Globus pallidus (tissue), 1 donor: ENCODE data around the gene MRPL52.
A peak's percentile ranks its signal among the peaks of the same experiment; 100 is the strongest.
"Not testable (repeated sequence)": the region's sequence is repeated elsewhere in the genome, so short reads cannot be mapped to it uniquely, and the experiment has no call there.

Experiments used
- DNase-seq: peaks from one replicate; pipeline ENCODE4 v3.0.0-alpha.2; 2015; ENCODE audit warnings: low spot score

Gene MRPL52

DNA sequence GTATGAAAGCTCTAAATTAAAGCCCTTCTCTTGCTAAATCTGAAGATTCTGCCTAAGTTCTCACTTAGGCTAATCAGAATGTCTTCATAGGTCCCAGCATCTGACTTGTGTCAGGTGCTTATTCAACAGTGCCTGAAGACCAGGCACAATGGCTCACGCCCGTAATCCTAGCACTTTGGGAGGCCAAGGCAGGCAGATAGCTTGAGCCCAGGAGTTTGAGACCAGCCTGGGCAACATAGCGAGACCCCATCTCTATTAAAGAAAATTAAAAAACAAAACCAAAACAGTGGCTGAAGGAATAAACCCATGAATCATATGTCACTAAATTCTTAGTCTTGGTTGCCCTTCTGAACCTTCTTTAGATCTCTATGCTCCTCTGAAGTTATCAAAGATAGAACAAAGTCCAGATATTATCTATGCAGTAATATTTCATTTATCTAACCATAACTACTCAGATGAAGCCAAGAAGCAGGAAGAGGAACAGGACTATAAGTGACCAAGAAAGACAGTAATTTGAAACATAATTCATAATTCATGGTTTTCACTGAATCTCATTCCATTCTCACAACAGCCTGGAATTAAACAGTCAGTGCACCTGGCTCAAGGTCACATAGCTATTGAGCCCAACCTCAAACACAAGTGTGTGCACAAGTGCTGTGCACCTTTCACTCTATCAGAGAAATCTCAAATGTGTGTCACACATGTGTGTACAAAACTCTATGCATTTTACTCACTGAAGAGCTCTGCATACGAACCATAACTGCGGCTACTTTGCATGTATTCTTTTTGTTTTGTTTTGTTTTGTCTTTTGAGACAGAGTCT, 21.1 kb upstream of the MRPL52 start:
- no peak for DNase-seq

DNA sequence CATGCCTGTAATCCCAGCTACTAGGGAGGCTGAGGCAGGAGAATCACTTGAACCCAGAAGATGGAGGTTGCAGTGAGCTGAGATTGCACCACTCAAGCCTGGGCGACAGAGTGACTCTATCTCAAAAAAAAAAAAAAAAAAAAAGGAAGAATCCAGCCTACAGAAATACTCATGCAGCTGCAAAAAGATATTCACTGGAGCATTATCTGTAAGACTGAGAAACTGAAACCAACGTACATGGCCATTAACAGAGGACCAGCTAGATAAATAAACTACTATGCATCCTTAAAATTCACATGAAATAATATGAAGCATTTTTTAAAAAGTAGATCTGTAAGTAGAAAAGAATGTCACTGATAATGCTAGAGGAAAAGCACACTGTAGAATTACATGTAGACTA, 18.0 kb upstream of the MRPL52 start:
- DNase-seq: no peak

DNA sequence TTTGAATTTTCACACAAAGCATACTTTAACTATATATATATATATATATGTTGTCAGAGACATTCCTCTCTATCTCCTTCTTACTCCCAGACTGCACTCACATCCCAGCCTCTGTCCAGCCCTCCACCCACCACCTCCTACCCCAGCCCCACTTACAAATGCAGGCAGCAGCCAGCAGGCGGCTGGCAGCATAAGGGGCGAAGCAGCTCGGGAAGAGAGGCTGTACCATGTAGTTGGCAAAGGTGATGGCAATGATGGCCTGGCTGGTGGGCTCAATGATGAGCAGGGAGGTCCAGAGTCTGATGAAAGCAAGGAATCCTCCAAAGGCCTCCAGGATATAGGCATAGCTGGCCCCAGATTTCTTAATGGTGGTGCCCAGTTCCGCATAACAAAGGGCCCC, 16.9 kb upstream of the MRPL52 start:
- no peak for DNase-seq

DNA sequence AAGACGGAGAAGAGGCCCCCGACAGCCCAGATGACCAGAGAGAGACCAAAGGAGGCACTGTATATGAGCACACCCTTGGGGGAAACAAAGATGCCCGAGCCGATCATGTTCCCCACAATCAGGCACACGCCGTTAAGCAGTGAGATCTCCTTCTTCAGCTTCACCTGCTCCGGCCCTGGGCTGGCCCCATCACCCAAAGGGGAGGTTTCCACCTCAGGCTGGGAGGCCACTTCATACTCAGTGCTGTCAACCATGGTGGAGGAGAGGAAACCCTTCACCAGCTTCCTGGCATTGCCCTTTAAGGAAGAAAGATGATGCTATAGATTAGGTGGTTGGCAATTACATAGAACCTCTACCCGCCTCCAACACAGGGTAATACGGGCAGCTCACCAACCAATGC, 16.5 kb upstream of the MRPL52 start:
- no peak for DNase-seq

DNA sequence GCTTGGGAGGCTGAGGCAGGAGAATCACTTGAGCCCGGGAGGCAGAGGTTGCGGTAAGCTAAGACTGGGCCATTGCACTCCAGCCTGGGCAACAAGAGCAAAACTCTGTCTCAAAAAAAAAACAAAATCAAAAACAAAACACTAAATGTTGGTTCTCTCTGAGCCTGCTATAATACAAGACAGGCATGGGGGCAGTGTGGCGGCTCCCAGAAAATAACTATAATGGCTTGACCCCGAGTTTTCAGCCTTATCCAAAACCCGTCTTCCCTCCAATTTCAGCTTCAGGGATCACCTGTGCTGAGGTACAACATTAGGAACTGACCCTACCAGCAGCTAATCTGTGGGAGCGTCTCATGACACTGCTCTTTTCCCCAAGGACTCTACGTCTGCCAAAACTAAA, 15.3 kb upstream of the MRPL52 start:
- no peak for DNase-seq

GRCh38 chr14:22814941-22815713, 14.6 kb upstream of the MRPL52 start, which contains the start of gene SLC7A7:
Gene SLC7A7, minus strand, starts transcription at chr14:22815435. Its CDS starts 2,037 bp downstream, at chr14:22813398.
- DNase-seq: no peak

- no peak for DNase-seq
These were observed 10.3 kb upstream of the MRPL52 start for GRCh38 chr14:22819151-22819988.

DNA sequence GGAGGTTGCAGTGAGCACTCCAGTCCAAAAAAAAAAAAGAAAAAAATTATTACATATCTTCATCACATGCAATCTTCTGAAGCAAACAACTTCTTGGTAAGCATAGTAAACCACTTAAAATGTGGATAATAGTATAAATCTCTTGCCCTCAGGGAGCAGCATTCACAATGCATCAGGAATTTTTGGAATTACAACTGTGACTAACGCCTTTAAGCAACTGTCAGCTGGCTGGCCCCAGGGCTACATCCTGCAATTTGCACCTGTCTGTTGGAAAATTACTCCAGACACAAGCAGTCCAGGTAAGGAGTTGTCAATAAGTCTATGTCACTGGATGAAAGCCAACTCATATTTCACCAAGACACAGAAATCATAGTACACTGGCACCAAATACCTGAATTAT, 9.0 kb upstream of the MRPL52 start:
- DNase-seq: no peak

GRCh38 chr14:22821193-22822015, 8.3 kb upstream of the MRPL52 start:
- DNase-seq: no peak

GRCh38 chr14:22822016-22822570, 7.6 kb upstream of the MRPL52 start:
- DNase-seq: no peak

DNA sequence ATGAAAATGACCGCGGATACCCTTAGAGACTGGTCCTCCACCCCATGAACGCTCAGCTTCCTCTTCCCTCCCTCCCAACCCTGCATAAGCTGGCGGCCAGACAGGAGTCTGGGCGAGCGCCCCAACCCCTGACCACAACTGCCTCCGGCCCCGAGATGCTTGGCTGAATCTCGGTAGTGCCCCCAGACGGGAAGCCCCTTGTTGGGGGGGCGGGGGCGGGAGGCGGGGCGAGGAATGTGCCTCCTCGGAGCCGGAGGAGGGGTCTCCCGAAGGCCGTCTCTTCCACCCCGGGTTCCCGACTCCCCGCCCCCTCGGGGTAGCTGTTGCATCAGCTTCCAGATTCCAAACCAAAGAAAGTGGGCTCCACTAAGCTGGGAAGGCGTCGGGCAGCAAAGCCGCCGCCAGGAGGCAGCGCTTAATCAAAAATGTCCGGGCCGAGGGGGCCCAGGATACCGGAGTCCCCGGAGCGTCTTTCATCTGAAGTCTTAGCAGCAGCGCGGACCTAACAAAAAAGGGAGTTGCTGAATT, 7.1 kb upstream of the MRPL52 start:
- peak; percentile 79 for DNase-seq

DNA sequence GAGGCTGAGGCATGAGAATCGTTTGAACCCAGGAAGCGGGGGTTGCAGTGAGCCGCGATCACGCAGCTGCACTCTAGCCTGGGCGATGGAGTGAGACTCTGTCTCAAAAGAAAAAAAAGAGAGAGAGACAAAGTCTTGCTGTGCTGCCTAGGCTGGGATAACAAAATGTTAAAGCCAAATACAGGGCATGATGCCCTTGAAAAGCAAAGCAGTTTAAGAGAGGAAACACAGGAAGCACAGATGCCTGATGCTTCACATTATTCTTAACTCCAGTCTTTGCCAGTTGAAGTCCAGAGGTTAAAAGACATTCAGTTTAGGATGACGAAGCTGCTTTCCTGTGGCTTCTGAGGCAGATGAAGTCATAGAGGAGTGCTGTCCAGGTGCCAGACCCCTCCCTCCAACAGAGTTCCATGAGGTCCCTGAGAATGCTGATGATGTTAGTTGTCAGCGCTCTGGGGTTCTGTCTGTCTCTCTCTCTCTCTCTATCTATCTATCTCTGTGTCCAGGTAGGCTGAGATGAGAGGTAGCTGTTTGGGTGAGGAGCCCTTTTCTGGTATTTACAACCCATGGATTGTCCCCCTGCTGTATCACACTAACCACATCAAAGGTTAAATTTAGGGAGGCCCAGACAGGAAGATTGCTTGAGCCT, 4.9 kb upstream of the MRPL52 start:
- DNase-seq: no peak

DNA sequence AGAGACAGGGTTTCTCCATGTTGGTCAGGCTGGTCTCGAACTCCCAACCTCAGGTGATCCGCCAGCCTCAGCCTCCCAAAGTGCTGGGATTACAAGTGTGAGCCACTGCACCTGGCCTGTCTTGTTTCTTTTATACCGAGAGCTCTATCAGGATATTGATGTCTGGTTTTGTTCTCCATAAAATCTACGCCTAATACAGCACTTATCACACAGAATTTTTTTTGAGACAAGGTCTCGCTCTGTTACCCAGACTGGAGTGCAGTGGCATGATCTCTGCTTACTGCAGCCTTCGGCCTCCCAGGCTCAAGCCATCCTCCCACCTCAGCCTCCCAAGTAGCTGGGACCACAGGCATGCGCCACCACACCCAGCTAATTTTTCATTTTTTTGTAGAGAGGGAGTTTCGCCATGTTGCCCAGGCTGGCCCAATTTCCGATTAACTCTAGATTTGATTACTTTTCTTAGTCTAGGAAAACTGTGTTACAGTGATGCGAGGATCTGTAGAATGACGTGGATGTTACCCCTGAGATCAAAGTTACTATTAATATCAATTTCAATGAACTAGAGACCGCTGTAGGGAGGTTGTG, 519 bp upstream of the MRPL52 start:
- DNase-seq: not testable (repeated sequence)

GRCh38 chr14:22830443-22831010, 840 bp downstream of the MRPL52 start:
- DNase-seq: no peak

DNA sequence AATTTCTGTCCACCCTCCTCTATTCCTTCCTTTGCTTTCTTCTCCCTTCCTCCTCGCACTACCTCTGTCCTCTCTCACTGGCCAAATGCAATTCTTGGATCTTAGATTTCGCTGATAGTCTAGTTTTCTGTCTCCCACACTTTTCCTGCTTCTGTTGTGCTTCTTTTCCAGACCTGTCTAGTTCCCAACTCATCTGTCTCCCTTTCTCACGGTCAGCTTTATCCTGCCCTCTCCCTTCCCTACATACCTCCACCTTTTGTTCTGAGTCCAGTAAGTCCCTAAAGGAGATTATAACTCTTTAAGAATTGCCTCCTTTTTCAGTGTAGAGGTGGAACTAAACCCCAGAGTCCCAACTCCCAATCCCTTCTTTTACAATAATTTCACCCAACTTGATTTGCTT, 5.8 kb downstream of the MRPL52 start:
- no peak for DNase-seq

DNA sequence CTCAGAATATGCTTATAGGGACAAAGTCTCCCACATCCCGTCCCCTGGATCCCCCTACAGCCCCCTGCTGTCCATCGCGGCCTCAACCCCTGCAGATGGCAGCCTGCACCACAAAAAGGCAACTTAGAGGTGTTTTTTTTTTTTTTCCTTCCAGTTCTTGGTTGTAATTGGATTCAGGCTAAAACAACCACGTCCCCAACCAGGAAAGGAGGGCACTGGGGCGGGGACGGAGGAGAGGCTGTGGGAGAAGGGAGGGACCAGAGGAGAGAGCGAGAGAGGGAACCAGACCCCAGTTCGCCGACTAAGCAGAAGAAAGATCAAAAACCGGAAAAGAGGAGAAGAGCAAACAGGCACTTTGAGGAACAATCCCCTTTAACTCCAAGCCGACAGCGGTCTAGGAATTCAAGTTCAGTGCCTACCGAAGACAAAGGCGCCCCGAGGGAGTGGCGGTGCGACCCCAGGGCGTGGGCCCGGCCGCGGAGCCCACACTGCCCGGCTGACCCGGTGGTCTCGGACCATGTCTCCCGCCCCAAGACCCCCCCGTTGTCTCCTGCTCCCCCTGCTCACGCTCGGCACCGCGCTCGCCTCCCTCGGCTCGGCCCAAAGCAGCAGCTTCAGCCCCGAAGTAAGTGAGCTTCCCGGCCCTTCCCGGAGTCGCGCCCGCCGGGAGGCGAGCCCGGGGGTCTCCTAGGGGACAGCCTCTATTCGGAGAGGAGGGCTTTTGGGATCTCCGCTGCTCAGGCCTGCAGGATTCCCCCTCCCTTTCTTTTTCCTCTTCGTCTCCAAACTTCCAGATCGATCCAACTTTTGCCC, 6.8 kb downstream of the MRPL52 start, which contains the start of gene MMP14:
TSS of gene MMP14 (plus strand) at position 285 of the 813 bp plus-strand sequence. CDS start at position 518, 233 bp downstream.
- no peak for DNase-seq

GRCh38 chr14:22837114-22837749, 7.5 kb downstream of the MRPL52 start:
- DNase-seq: no peak
